NCI-H2081 treated with DMSO at 0.1 percent for 48 hours (cell line): Measurements from ENCODE around the gene WDFY2.
"Not testable (repeated sequence)": the region's sequence is repeated elsewhere in the genome, so short reads cannot be mapped to it uniquely, and the experiment has no call there.

ENCODE experiments used
- DNase-seq: peaks from one replicate; lab custom pipeline; 2025; lab: John Stamatoyannopoulos, UW

WDFY2 gene

DNA sequence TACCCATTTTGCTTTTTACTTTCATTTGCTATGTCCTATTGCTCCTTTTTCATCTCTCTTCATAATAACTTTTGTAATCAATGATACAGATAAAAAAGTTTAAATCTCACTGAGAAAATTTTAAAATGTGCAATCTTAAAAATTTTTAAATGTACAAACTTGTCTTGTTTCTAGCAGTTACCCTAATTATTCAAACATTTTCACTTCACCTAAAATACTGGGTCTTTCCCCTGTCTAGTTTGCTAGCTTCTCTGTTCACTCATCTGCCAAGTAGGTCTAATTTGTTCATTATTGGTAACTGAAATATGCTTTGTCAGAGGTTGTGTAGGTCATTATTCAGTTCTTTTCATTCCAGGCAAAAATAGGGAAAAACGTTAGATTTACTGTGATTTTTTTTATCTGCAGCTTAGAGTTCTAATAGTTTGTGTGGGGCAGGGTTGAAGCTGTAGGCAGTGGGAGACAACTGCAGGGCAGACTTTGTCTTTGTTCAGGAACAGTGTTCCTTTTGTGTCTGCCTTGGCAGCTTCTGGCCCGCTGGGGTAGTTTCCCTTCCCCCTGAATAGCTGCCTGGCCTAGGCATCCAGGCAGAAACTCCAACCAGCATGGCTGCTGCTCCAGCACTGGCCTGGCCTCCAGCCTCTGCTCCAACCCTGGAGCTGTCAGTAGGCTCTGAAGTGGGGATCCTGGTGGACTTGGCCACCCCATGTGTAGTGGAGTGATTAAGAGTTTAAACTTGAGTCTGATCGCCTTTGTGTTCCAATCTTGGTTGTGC, 48.5 kb downstream of the WDFY2 start:
- no peak for DNase-seq

GRCh38 chr13:51635137-51635878, 51.0 kb downstream of the WDFY2 start:
- no peak for DNase-seq

- DNase-seq: no peak
These were observed 52.2 kb downstream of the WDFY2 start for GRCh38 chr13:51636349-51636890.

GRCh38 chr13:51637852-51638215, 53.6 kb downstream of the WDFY2 start:
- DNase-seq: no peak

GRCh38 chr13:51638216-51638871, 54.1 kb downstream of the WDFY2 start:
- no peak for DNase-seq

DNA sequence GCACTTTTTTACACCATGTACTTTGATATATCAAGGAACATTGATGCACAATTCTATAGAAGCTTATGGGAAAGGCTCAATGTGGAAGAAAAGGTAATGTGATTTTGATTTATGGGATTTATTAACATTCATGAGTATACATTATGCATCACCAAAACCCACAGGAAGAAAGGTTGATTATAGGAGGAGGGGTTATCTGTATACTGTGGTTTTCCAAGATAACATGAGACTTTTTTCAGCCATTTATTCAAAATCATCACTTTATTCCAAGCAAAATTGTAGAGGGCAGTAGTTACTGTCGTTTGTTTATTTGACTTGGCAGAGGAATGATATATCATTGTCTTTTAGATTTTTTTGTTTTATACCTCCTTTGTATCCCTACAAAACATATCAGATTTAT, 54.9 kb downstream of the WDFY2 start:
- DNase-seq: no peak

GRCh38 chr13:51640696-51641095, 56.4 kb downstream of the WDFY2 start:
- not testable (repeated sequence) for DNase-seq

GRCh38 chr13:51643105-51643881, 59.0 kb downstream of the WDFY2 start:
- DNase-seq: no peak

DNA sequence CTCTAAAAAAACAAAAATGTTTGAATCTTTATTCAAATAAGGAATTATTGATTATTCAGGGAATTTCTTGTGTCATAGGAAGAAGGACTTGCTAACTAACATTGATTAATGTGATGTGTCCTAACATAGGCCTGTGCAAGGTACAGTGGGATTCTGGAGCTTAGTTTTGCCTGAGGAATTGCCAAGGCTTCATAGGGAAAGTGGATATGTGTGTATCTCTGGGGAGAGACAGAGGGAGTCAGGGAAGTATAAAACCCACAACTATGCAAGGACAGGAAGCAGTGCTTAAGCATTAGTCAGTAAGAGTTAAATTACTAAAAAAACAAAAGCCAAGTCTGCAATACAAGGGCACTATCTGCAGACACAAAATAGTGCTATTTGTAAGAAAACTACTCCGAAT, 59.6 kb downstream of the WDFY2 start:
- no peak for DNase-seq

DNA sequence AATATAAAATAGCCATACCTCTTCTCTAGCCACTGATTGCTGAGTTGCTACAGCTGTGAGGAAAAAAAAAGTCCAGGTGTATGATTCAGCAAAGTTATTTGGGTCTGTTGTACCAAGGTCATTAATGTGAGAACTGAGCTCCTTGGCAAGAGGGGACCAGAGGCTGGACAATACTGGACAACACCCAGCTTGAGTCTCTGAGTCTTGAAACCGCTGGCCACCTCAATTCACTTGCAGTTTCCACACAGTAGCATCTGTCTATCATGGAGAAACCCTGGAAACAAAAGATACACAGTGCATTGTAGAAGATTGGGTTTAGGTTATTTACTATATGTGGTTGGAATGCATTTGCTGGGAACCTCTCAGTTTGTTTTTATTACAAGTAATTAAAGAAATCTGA, 60.4 kb downstream of the WDFY2 start:
- DNase-seq: no peak

- no peak for DNase-seq
These were observed 60.9 kb downstream of the WDFY2 start for GRCh38 chr13:51645154-51645650.

DNA sequence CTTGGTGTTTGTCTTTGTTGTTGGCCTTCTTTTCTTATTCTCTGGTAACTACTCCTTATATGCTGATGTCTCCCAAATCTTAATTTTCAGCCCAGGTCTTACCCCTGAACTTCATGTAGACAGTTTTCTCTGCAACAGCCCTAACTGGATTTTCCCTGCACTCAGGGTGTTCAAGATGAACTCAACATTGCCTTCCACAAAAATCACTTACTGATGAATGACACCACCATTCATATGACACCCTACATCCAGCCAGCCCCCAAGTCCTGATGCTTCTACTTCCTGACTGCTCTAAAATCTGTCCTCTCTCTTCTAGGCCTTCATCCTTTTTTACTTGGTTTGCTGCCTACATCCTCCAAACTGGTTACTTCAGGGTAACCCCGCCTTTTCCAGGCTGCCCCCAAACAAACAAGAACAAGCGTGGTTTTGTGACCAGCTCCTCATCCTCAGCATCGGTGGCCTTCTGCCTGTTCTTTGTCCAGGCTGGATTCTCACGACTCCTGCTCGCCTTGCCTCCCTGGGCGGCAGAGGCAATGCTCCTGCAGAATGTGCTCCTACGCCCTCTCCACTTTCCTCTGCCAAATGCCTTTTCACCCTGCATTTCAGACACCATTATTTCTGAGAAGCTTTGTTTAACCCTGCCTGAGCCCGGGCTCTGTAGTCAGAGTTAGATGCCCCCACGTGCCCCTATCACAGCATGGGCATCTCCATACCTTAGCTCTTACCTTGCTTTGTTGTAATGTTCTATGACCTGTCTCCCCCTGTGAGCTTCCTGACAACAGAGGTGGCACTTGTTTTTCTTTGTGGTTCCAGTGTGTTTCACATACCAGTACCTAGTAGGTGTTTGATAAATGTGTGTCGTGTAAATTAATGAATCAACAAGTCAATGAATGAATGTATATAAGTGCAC, 61.8 kb downstream of the WDFY2 start:
- DNase-seq: no peak

GRCh38 chr13:51647067-51647466, 62.8 kb downstream of the WDFY2 start:
- DNase-seq: no peak

- not testable (repeated sequence) for DNase-seq
These were observed 67.9 kb downstream of the WDFY2 start for GRCh38 chr13:51652193-51652592.

DNA sequence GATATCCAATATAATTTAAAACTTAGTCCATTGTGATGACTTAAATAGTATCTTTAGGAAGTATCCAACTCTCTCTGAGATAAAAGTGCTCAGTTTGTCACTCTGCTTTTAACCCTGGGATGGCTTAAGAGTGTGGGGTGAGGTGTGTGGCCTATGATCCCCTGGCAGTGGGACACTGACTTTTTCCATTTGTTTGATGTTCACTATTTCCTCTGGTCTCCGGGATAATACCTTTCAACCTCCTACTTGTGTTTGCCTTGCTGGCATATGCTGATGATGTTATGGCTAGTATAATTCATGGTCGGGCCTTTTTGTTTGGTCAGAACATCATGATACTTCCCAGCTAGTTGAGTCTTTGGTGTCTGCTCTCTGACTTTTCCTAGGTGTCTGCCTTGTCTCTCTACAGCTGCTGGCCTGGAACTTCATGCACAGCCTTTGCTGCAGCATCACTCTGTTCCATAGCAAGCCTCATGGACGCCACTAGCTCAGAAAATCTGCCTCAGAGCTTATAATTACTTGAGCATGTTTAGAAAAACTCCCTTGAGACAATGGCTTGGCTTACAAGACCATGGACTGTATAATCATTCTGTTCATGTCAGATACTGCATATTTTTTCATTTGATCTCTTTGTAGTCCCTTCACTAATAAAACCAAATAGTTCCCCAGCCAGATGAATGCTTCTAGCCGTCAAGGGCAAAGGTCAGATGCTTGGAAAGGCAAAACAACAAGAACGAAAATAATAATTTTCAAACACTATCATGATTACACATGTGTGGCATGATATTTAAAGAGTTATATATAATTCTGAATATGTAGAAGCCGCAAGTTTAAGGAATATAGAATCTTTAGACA, 75.2 kb downstream of the WDFY2 start:
- DNase-seq: no peak

DNA sequence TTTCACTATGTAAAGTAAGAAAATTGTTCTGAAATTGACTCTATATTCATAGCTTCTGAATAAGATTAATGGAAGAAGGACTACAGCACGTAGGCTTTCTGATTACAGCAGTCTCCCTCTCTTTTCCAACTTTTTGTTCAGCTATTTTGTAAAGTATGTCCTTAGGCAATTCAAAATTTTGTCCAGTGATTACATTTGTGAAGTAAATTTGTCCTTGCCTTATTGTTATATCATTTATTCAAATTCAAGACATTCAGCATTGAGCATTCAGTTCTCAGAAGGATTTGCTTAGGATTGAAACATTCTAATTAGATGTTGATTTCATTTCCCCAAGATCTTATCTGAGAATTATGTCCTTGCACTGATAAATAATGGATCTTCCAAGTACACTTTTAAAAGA, 76.6 kb downstream of the WDFY2 start:
- DNase-seq: no peak

DNA sequence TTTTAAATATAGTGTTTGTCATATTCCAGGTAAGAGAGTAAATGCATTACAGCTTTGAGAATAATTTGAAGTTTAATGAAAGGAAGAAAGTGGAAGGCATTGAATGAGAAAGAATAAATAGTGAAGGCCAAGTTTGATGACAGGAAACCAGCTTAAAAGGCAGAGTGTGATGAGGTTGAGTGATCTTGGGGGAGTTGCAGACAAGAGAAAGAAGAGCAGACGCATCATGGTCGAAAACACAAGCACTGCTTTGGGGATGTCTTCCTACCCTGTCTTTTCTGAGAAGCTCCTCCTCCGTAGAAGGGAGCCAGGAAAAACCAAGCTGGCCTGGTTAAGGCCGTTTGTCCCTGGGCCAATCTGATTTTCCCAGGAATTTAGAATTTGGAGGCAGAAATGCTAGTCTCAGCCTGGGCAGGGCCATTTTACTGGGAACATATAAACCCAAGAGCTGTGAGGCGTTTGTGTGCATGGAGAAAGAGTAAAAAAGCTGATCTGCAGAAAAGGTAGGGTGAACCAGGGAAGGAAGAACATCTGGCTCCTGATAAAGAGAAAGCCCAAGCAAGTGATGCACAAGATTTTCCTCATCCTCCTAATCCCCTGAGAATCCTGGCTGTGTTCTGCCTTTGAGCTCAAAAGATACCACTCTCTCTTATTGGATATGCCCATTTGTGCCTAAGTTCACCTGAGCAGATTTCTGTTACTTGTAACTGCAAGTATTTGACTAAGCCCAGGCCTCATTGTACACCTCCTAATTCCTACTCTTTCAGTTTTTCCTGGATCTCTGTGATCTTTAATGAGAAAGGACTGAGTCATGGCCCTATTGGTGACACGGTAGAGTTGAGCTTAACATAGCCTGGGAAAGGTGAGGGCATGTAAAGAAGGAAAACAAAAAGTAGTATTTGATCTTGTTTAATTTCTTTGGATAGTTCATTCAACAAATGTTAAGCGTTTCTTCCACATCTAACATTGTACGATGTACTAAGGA, 80.0 kb downstream of the WDFY2 start:
- DNase-seq: no peak

GRCh38 chr13:51665456-51665855, 81.2 kb downstream of the WDFY2 start:
- no peak for DNase-seq

DNA sequence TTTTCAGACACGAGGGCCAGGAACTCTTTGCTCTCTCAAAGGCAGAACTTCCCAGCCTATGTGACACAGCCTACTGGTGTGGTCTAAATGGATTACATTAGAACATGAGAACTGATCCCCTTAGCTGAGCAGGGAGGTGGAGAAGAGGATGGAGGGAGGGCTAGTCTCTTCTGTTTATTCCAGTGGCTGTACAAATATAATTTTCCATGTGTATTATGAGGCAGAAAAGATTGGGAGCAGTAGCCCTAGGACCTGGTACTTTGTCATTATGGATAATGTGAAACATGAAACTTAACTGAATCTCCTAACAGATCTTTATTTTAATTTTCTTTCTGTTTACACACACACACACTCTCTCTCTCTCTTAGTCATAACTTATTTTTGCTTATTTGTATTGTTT, 82.1 kb downstream of the WDFY2 start:
- DNase-seq: peak; percentile 18
